ENCODE results near the gene ASXL2. TPM values are rescaled to one million over a fixed set of nuclear protein-coding genes. Genes with fewer than 3 reads are reported as not detected.
"Not testable (repeated sequence)": the region's sequence is repeated elsewhere in the genome, so short reads cannot be mapped to it uniquely, and the experiment has no call there.

ASXL2 gene
- total RNA-seq, 5 donors from 2014 or later (not counting 1 experiment from before 2014, with no cell fraction given) = 36.3 to 53.2 (median 48.3) TPM

DNA sequence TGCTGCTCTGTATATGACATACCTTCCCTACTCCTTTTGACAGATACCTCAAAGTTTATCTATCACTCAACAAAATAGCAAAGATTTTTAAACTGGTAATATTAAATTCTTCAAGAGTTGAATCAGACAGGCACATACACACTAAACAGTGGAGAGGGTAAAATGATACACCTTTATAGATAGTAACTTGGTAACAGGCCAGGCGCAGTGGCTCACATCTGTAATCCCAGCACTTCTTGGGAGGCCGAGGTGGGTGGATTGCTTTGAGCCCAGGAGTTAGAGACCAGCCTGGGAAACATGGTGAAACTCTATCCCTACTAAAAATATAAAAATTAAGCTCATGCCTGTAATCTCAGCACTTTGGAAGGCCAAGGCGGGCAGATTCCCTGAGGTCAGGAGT, 23.2 kb downstream of the ASXL2 start:
- peaks cover 52 to 60% (median 56%) of the 10 kb centered on the region in 3 donors for H3K4me1 Mint-ChIP-seq

DNA sequence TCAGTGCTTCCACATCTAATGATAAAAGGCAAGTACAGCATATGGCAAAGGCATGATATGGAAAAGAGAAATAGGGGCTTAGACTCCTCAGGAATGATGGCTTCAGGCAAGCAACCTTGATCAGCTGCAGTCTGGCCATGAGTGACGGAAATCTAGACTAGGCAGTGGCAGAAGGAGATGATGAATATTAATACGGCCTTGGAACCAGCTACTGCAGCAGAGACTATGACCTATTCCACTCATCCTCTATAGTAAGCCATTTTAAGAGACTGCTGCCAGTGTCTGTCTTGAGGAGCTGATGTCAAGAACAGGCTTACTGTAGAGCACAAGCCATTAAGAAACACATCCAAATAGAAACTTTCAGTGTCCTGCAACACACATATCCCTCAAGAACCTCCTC, 23.7 kb downstream of the ASXL2 start:
- no peaks in the 10 kb centered on the region for H3K27me3 Mint-ChIP-seq
- no CpG with 5 or more reads among the region's 2 CpGs for WGBS (ENCODE audit: insufficient coverage)
- CTCF ChIA-PET = interaction anchor here (0.7 to 3.7 kb wide), 5 partner anchors 16 to 118 kb away, joined by 3 to 28 read pairs (median 4); no protein-coding TSS in a partner anchor
- H3K27ac Mint-ChIP-seq = no peak overlapping the region
- H3K4me1 Mint-ChIP-seq = peaks cover 50 to 58% (median 56%) of the 10 kb centered on the region in 3 donors
- no peak overlapping the region for H3K4me3 ChIP-seq (ENCODE audit: control insufficient read depth in 1 of 2, extremely low read depth in 1 of 2, low read length in 1 of 2)
- peaks cover 12% of the 10 kb centered on the region for H3K36me3 Mint-ChIP-seq
- no peak overlapping the region for H3K27ac ChIP-seq (ENCODE audit: low read length)
- no peak overlapping the region for H3K4me3 Mint-ChIP-seq
- peaks cover 0 to 8% of the 10 kb centered on the region in 2 donors for H3K36me3 ChIP-seq (ENCODE audit: control insufficient read depth in 2 of 2, extremely low read depth in 1 of 2, insufficient read depth in 1 of 2, low read length in 1 of 2)
- no peaks in the 10 kb centered on the region for H3K27me3 ChIP-seq (replicated peaks in 1 of 2; ENCODE audit: control insufficient read depth in 2 of 2, extremely low read depth in 1 of 2, insufficient read depth in 2 of 2, low read length in 1 of 2)
- ATAC-seq (replicated peaks in 1 of 4) (no peak), DNase-seq (no peak)
- H3K9me3 Mint-ChIP-seq = no peaks in the 10 kb centered on the region
- POLR2A ChIA-PET = interaction anchor here in 1 of 2 donors (1.0 kb wide), 1 partner anchor 82 kb away, joined by 4 read pairs; no protein-coding TSS in a partner anchor
- peaks cover 9 to 19% of the 10 kb centered on the region in 2 experiments for H3K4me1 ChIP-seq (ENCODE audit: control insufficient read depth in 1 of 2, extremely low read depth in 1 of 2, insufficient read depth in 2 of 2, low read length in 2 of 2)
- H3K9me3 ChIP-seq = no peaks in the 10 kb centered on the region

More for the DNA sequence above, 23.2 kb downstream of the ASXL2 start:
- H3K36me3 ChIP-seq (ENCODE audit: control insufficient read depth in 2 of 2, extremely low read depth in 1 of 2, insufficient read depth in 1 of 2, low read length in 1 of 2) = peaks cover 0 to 8% of the 10 kb centered on the region in 2 donors
- H3K4me1 ChIP-seq (ENCODE audit: control insufficient read depth in 1 of 2, extremely low read depth in 1 of 2, insufficient read depth in 2 of 2, low read length in 2 of 2) = peaks cover 9 to 17% of the 10 kb centered on the region in 2 experiments
- ChIA-PET POLR2A (no interaction called here), CTCF (interaction anchor here (0.7 kb wide), 3 partner anchors 42 to 88 kb away, joined by 3 to 5 read pairs (median 5); no protein-coding TSS in a partner anchor)
- DNase-seq (no peak), ATAC-seq (replicated peaks in 1 of 4) (no peak)
- Mint-ChIP-seq H3K4me3 (no peak overlapping the region), H3K36me3 (peaks cover 12% of the 10 kb centered on the region), H3K27ac (peak overlapping the region in 1 of 2 donors; percentile 62), H3K9me3 (no peaks in the 10 kb centered on the region), H3K27me3 (no peaks in the 10 kb centered on the region)
- no peaks in the 10 kb centered on the region for H3K9me3 ChIP-seq
- H3K4me3 ChIP-seq (ENCODE audit: control insufficient read depth in 1 of 2, extremely low read depth in 1 of 2, low read length in 1 of 2) = no peak overlapping the region
- 100% methylated on average over 1 of the region's 3 CpGs for WGBS (ENCODE audit: insufficient coverage)
- H3K27me3 ChIP-seq (replicated peaks in 1 of 2; ENCODE audit: control insufficient read depth in 2 of 2, extremely low read depth in 1 of 2, insufficient read depth in 2 of 2, low read length in 1 of 2) = no peaks in the 10 kb centered on the region
- H3K27ac ChIP-seq (ENCODE audit: low read length) = no peak overlapping the region

- Histone ChIP-seq H3K27ac (ENCODE audit: low read length) (peak overlapping the region; percentile 18), H3K36me3 (ENCODE audit: control insufficient read depth in 2 of 2, extremely low read depth in 1 of 2, insufficient read depth in 1 of 2, low read length in 1 of 2) (peaks cover 0 to 8% of the 10 kb centered on the region in 2 donors), H3K27me3 (replicated peaks in 1 of 2; ENCODE audit: control insufficient read depth in 2 of 2, extremely low read depth in 1 of 2, insufficient read depth in 2 of 2, low read length in 1 of 2) (no peaks in the 10 kb centered on the region), H3K4me1 (ENCODE audit: control insufficient read depth in 1 of 2, extremely low read depth in 1 of 2, insufficient read depth in 2 of 2, low read length in 2 of 2) (peaks cover 13 to 20% of the 10 kb centered on the region in 2 experiments), H3K9me3 (no peaks in the 10 kb centered on the region), H3K4me3 (ENCODE audit: control insufficient read depth in 1 of 2, extremely low read depth in 1 of 2, low read length in 1 of 2) (no peak overlapping the region)
- Mint-ChIP-seq H3K27ac (peak overlapping the region; percentile 34 to 74), H3K36me3 (peaks cover 10% of the 10 kb centered on the region), H3K4me3 (peak overlapping the region in 1 of 3 donors; percentile 20), H3K9me3 (no peaks in the 10 kb centered on the region), H3K27me3 (no peaks in the 10 kb centered on the region), H3K4me1 (peaks cover 46 to 53% (median 51%) of the 10 kb centered on the region in 3 donors)
- ChIA-PET POLR2A (interaction anchor here in 1 of 2 donors (0.6 kb wide), 2 partner anchors 8 to 100 kb away, joined by 3 to 4 read pairs; no protein-coding TSS in a partner anchor), CTCF (interaction anchor here (0.6 to 3.7 kb wide), 12 partner anchors 14 to 246 kb away, joined by 3 to 28 read pairs (median 5); partner anchors contain the start of gene ASXL2 (in 1 of the 2))
- ATAC-seq (replicated peaks in 1 of 4) (peak in 2 of 4 experiments; percentile 28 to 49), DNase-seq (peak in 1 of 35 experiments; percentile 20)
- WGBS (ENCODE audit: insufficient coverage) = 79% methylated on average over 3 of the region's 5 CpGs
These were observed 25.1 kb downstream of the ASXL2 start for GRCh38 chr2:25853038-25853638.

DNA sequence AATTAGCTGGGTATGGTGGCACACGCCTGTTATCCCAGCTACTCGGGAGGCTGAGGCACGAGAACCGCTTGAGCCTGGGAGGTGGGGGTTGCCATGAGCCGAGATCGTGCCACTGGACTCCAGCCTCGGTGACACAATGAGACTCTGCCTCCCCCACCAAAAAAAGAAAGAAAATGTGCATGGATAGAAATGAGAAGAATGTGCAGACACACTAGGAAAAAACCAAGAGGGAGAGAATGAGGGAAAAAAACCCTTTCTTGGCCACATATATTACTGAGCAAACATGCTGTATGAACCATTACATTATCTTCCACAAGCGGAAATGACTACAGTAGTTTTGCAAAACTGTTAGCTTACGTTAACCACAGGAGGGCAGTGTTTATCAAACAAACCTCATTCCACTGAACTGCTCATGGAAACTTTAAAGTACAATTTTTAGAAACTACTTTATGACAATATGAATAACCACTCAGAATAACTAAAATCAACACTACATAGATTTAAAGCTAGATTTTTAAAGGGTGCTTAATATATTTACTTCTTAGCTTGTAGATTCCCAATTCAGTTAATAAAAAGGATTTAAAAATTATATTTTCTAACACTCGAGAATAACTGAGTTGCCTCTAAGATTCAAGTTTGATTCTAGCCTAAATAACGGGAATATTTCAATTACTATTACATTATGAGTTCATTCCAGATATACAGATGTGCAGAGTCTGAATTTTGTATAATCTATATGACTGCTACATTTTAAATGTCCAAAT, 26.4 kb downstream of the ASXL2 start:
- WGBS (ENCODE audit: insufficient coverage) = no CpG with 5 or more reads among the region's 11 CpGs
- no peak overlapping the region for H3K4me3 ChIP-seq (ENCODE audit: control insufficient read depth in 1 of 2, extremely low read depth in 1 of 2, low read length in 1 of 2)

DNA sequence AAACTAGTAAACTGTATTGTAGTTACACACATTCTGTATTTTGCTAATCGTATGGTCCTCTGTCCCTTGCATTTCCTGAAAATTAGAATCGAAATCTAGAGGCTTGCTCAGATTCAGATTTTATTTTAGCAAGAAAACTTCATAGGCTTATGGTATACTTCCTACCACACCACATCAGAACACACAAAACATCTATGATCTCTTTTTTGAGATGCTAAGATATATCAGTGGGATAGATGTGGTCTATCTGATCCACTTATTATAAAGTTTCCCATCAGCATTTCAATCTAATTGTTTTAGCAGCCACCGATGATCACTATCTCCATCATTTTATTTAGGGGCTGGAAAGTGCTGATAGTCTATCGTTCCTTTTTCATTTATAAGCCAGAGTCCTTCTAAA, 27.9 kb downstream of the ASXL2 start:
- H3K36me3 ChIP-seq (ENCODE audit: control insufficient read depth in 2 of 2, extremely low read depth in 1 of 2, insufficient read depth in 1 of 2, low read length in 1 of 2); POLR2A ChIA-PET; DNase-seq; H3K4me3 ChIP-seq (ENCODE audit: control insufficient read depth in 1 of 2, extremely low read depth in 1 of 2, low read length in 1 of 2); H3K9me3 Mint-ChIP-seq; H3K9me3 ChIP-seq; H3K27ac ChIP-seq (ENCODE audit: low read length); H3K27me3 ChIP-seq (replicated peaks in 1 of 2; ENCODE audit: control insufficient read depth in 2 of 2, extremely low read depth in 1 of 2, insufficient read depth in 2 of 2, low read length in 1 of 2); H3K27me3 Mint-ChIP-seq: not testable (repeated sequence)
- CTCF ChIA-PET = interaction anchor here in 1 of 2 donors (2.0 to 3.6 kb wide), 3 partner anchors 28 to 243 kb away, joined by 15 to 25 read pairs (median 24); partner anchors contain the start of gene ASXL2
- Mint-ChIP-seq H3K4me3 (peak overlapping the region in 1 of 3 donors; percentile 49), H3K36me3 (peaks cover 11% of the 10 kb centered on the region), H3K27ac (peak overlapping the region; percentile 55 to 72), H3K4me1 (peaks cover 38 to 48% (median 48%) of the 10 kb centered on the region in 3 donors)
- H3K4me1 ChIP-seq (ENCODE audit: control insufficient read depth in 1 of 2, extremely low read depth in 1 of 2, insufficient read depth in 2 of 2, low read length in 2 of 2) = peaks cover 13 to 20% of the 10 kb centered on the region in 2 experiments
- ATAC-seq (replicated peaks in 1 of 4) = peak in 1 of 4 experiments; percentile 67
- 17% methylated on average over 1 of the region's 4 CpGs for WGBS (ENCODE audit: insufficient coverage)

More for the DNA sequence above, 26.4 kb downstream of the ASXL2 start:
- peaks cover 14% of the 10 kb centered on the region for H3K36me3 Mint-ChIP-seq
- peak overlapping the region; percentile 74 to 77 for H3K27ac Mint-ChIP-seq
- ChIA-PET CTCF (interaction anchor here (0.5 to 3.7 kb wide), 28 partner anchors 10 to 1212 kb away, joined by 3 to 28 read pairs (median 4); partner anchors contain the start of gene ASXL2 (in 1 of the 2)), POLR2A (interaction anchor here (0.6 to 0.7 kb wide), 2 partner anchors 40 to 404 kb away, joined by 3 to 5 read pairs; no protein-coding TSS in a partner anchor)
- H3K4me3 Mint-ChIP-seq = peak overlapping the region; percentile 57 to 64 (median 57)
- Histone ChIP-seq H3K36me3 (ENCODE audit: control insufficient read depth in 2 of 2, extremely low read depth in 1 of 2, insufficient read depth in 1 of 2, low read length in 1 of 2) (peaks cover 0 to 8% of the 10 kb centered on the region in 2 donors), H3K9me3 (no peaks in the 10 kb centered on the region), H3K27ac (ENCODE audit: low read length) (peak overlapping the region; percentile 18), H3K4me1 (ENCODE audit: control insufficient read depth in 1 of 2, extremely low read depth in 1 of 2, insufficient read depth in 2 of 2, low read length in 2 of 2) (peaks cover 13 to 20% of the 10 kb centered on the region in 2 experiments), H3K27me3 (replicated peaks in 1 of 2; ENCODE audit: control insufficient read depth in 2 of 2, extremely low read depth in 1 of 2, insufficient read depth in 2 of 2, low read length in 1 of 2) (no peaks in the 10 kb centered on the region)
- ATAC-seq (replicated peaks in 1 of 4) (peak; percentile 91 to 96 (median 94)), DNase-seq (peak in 12 of 35 experiments; percentile 7 to 82 (median 22))
- peaks cover 0 to 4% (median 0%) of the 10 kb centered on the region in 3 donors for H3K9me3 Mint-ChIP-seq
- no peaks in the 10 kb centered on the region for H3K27me3 Mint-ChIP-seq
- peaks cover 38 to 51% (median 48%) of the 10 kb centered on the region in 3 donors for H3K4me1 Mint-ChIP-seq

GRCh38 chr2:25849350-25849749, 28.9 kb downstream of the ASXL2 start:
- not testable (repeated sequence) for H3K4me3 Mint-ChIP-seq; H3K9me3 Mint-ChIP-seq; H3K27ac Mint-ChIP-seq; DNase-seq; H3K27me3 Mint-ChIP-seq; H3K9me3 ChIP-seq; H3K4me3 ChIP-seq (ENCODE audit: control insufficient read depth in 1 of 2, extremely low read depth in 1 of 2, low read length in 1 of 2); H3K27me3 ChIP-seq (replicated peaks in 1 of 2; ENCODE audit: control insufficient read depth in 2 of 2, extremely low read depth in 1 of 2, insufficient read depth in 2 of 2, low read length in 1 of 2); H3K27ac ChIP-seq (ENCODE audit: low read length); ATAC-seq (replicated peaks in 1 of 4)
- Mint-ChIP-seq H3K36me3 (peaks cover 10% of the 10 kb centered on the region), H3K4me1 (peaks cover 38 to 44% (median 44%) of the 10 kb centered on the region in 3 donors)
- Histone ChIP-seq H3K4me1 (ENCODE audit: control insufficient read depth in 1 of 2, extremely low read depth in 1 of 2, insufficient read depth in 2 of 2, low read length in 2 of 2) (peaks cover 13 to 20% of the 10 kb centered on the region in 2 experiments), H3K36me3 (ENCODE audit: control insufficient read depth in 2 of 2, extremely low read depth in 1 of 2, insufficient read depth in 1 of 2, low read length in 1 of 2) (peaks cover 0 to 12% of the 10 kb centered on the region in 2 donors)
- 100% methylated on average over 3 of the region's 7 CpGs for WGBS (ENCODE audit: insufficient coverage)
- CTCF ChIA-PET = interaction anchor here in 1 of 2 donors (0.6 kb wide), 1 partner anchor 13 kb away, joined by 3 read pairs; no protein-coding TSS in a partner anchor
- POLR2A ChIA-PET = interaction anchor here in 1 of 2 donors (0.7 kb wide), 1 partner anchor 26 kb away, joined by 7 read pairs; no protein-coding TSS in a partner anchor
